Smooth muscle cell of bladder (primary cell): ENCODE measurements around the gene SCAMP1. TPM values are rescaled to one million over a fixed set of nuclear protein-coding genes. Genes with fewer than 3 reads are reported as not detected.

Source experiments
- total RNA-seq: library from RNA; depleted of rRNA; stranded (reverse); fragments of >200 nt; gene quantifications from 2 replicates; pipeline ENCODE4 v1.2.3, GENCODE V29; 2014

The SCAMP1 gene
- 49.4 and 59.0 TPM in 2 replicates for total RNA-seq

GRCh38 chr5:78359831-78360673, at the start of gene SCAMP1:
Gene SCAMP1 (plus strand): TSS chr5:78360617. CDS start chr5:78360672, 55 bp downstream.

Other genes with a start within 250 kb of the SCAMP1 start
- gene AP3B1, start 65.9 kb upstream of the SCAMP1 start, total RNA-seq = 49.5 and 51.7 TPM in 2 replicates